K562 (cell line): ENCODE measurements around the gene STX12. TPM values are rescaled to one million over a fixed set of nuclear protein-coding genes. Genes with fewer than 3 reads are reported as not detected.

Experiments used
- CC2D1A ChIP-seq: fragments of 450-650 bp; IDR thresholded peaks from 2 replicates; pipeline ENCODE4 v1.6.1; 2017; ENCODE audit warnings: mild to moderate bottlenecking
- CCNT2 ChIP-seq: IDR thresholded peaks from 2 replicates; pipeline ENCODE4 v1.6.1; 2011; ENCODE audit warnings: borderline replicate concordance, low read depth, mild to moderate bottlenecking, moderate library complexity, mixed read lengths, low read length; ENCODE audit not compliant: insufficient read length; ENCODE audit errors: extremely low read depth
- COPS2 ChIP-seq: fragments of 450-650 bp; conservative IDR thresholded peaks from 2 replicates; pipeline ENCODE4 v1.6.1; 2016; ENCODE audit warnings: mild to moderate bottlenecking, moderate library complexity
- FOS ChIP-seq: IDR thresholded peaks from 3 replicates; pipeline ENCODE4 v1.6.1; 2011; ENCODE audit not compliant: insufficient read length; ENCODE audit errors: extremely low read depth
- GTF2F1 ChIP-seq: IDR thresholded peaks from 2 replicates; pipeline ENCODE4 v1.6.1; 2011; ENCODE audit warnings: low read depth, low read length, improper control_type of control experiment
- PYGO2 ChIP-seq: fragments of 450-650 bp; IDR thresholded peaks from 2 replicates; pipeline ENCODE4 v1.6.1; 2016; ENCODE audit warnings: mild to moderate bottlenecking, missing genetic modification characterization, moderate library complexity, missing compliant biosample characterization
- RNF2 ChIP-seq: sonication (generic); IDR thresholded peaks from 2 replicates; pipeline ENCODE4 v1.6.1; 2016
- SRSF3 ChIP-seq: fragments of 200-400 bp; formaldehyde crosslinking; IDR thresholded peaks from 2 replicates; pipeline ENCODE4 v1.6.1; 2016; ENCODE audit warnings: mild to moderate bottlenecking, low read length, moderate library complexity; ENCODE audit not compliant: insufficient read depth
- WHSC1 ChIP-seq: IDR thresholded peaks from one replicate; pipeline ENCODE4 v1.6.1; 2012; ENCODE audit warnings: low read length, control low read depth, inconsistent platforms
- ZFX ChIP-seq: sonication (generic); formaldehyde crosslinking; IDR thresholded peaks from 2 replicates; pipeline ENCODE4 v1.8.0; 2022; ENCODE audit warnings: mild to moderate bottlenecking, missing genetic modification reagents, moderate library complexity
- ZNF134 ChIP-seq: fragments of 250-450 bp; sonication (Bioruptor Pico); conservative IDR thresholded peaks from 2 replicates; pipeline ENCODE4 v1.4.0; 2020
- polyA plus RNA-seq, 8 experiments: library from polyadenylated mRNA; depleted of rRNA in 4 of 8; stranded (reverse) in 5 of 8; unstranded in 3 of 8; fragments of >200 nt; fragmentation: Nextera tagmentation in 2 of 8; fragmentation: Illumina TruSeq in 1 of 8; extraction: Ambion mirVana in 2 of 8; extraction: Trizol in 1 of 8; gene quantifications; 2 replicates each; pipeline versions ENCODE4 v1.2.1 to v1.2.3, GENCODE V29; 2011 to 2014; ENCODE audit warnings: inconsistent platforms in 1 of 8, missing spikeins in 1 of 8
- total RNA-seq, 7 experiments: library from RNA; depleted of rRNA in 6 of 7; stranded (reverse); fragments of >200 nt in 6 of 7; fragmentation: Illumina TruSeq in 2 of 7; extraction: Trizol in 2 of 7; gene quantifications; 2 replicates each; pipeline versions ENCODE4 v1.2.1 to v1.2.3, GENCODE V29; 2011 to 2021; ENCODE audit warnings: low replicate concordance in 1 of 7
- TF ChIP-seq, protein P1 (sequence below), 2 experiments: fragments of 450-650 bp in 1 of 2; sonication (generic) in 1 of 2; formaldehyde crosslinking in 1 of 2; IDR thresholded peaks; 2 replicates each; pipeline versions ENCODE4 v1.7.1 to v1.9.0; 2016 to 2022; ENCODE audit warnings: inconsistent platforms in 1 of 2, mild to moderate bottlenecking in 1 of 2, missing genetic modification reagents in 1 of 2
- TF ChIP-seq, protein P2 (sequence below): fragments of 250-450 bp; sonication (Bioruptor Pico); IDR thresholded peaks from 2 replicates; pipeline ENCODE4 v1.4.0; 2020; ENCODE audit warnings: mild to moderate bottlenecking, moderate library complexity

STX12 gene
- total and polyA plus RNA-seq, 9 of the 15 experiments (the other 6 are each of a cell fraction or from before 2014, with no cell fraction given), result 16.9 to 31.3 (median 25.7) TPM

DNA sequence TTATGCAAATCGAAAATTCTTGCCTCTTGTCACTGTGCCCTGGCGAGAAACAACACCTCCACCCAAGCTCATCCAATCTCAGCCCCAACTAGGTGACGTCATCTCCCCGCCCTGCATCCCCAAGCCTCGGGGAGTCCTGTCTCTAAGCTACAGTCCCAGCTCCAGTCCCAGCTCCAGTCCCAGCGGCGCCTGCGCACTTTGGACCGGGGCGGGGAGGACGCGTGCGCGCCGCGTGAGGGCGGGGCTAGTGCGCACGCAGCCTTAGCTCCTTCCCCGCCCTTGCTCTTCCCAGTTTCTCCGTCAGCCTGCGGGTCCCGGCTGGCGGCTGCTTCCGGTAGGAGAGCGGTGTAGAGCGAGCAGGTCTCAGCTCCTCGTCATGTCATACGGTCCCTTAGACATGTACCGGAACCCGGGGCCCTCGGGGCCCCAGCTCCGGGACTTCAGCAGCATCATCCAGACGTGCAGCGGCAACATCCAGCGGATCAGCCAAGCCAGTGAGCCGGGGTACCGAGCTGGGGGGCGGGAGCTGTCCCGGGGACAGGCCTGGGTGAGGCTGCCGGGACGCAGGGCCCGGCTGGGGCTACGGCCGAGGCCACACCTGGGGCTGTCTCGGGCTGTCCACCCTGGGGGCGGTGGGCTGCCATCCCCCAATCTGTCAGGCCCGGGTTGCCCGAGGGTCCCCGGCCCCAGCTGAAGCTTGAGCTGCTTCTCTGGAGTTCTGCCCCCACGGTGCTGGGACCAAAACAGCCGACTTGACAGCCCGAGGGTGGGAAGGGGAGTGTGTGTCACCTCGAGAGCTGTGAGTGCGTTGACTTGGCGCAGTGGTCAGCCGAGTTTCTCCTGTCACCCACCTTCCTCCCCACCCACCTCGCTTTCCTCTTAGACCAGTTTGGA is at the start of gene STX12 (continued):
- TF ChIP-seq, protein P1, sequence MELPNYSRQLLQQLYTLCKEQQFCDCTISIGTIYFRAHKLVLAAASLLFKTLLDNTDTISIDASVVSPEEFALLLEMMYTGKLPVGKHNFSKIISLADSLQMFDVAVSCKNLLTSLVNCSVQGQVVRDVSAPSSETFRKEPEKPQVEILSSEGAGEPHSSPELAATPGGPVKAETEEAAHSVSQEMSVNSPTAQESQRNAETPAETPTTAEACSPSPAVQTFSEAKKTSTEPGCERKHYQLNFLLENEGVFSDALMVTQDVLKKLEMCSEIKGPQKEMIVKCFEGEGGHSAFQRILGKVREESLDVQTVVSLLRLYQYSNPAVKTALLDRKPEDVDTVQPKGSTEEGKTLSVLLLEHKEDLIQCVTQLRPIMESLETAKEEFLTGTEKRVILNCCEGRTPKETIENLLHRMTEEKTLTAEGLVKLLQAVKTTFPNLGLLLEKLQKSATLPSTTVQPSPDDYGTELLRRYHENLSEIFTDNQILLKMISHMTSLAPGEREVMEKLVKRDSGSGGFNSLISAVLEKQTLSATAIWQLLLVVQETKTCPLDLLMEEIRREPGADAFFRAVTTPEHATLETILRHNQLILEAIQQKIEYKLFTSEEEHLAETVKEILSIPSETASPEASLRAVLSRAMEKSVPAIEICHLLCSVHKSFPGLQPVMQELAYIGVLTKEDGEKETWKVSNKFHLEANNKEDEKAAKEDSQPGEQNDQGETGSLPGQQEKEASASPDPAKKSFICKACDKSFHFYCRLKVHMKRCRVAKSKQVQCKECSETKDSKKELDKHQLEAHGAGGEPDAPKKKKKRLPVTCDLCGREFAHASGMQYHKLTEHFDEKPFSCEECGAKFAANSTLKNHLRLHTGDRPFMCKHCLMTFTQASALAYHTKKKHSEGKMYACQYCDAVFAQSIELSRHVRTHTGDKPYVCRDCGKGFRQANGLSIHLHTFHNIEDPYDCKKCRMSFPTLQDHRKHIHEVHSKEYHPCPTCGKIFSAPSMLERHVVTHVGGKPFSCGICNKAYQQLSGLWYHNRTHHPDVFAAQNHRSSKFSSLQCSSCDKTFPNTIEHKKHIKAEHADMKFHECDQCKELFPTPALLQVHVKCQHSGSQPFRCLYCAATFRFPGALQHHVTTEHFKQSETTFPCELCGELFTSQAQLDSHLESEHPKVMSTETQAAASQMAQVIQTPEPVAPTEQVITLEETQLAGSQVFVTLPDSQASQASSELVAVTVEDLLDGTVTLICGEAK (IDR thresholded peaks at IDR 0.05), result peak; percentile 80
- TF ChIP-seq, protein P1 (CRISPR knock-in tag; IDR thresholded peaks at IDR 0.05), result no peak
- TF ChIP-seq PYGO2 (tag), result no peak
- TF ChIP-seq ZFX (CRISPR knock-in tag), result peak; percentile 90
- no peak for TF ChIP-seq SRSF3
- no peak for TF ChIP-seq COPS2
- TF ChIP-seq WHSC1, result no peak
- TF ChIP-seq CCNT2, result peak; percentile 52
- TF ChIP-seq ZNF134, result no peak
- no peak for TF ChIP-seq RNF2
- TF ChIP-seq, protein P2, sequence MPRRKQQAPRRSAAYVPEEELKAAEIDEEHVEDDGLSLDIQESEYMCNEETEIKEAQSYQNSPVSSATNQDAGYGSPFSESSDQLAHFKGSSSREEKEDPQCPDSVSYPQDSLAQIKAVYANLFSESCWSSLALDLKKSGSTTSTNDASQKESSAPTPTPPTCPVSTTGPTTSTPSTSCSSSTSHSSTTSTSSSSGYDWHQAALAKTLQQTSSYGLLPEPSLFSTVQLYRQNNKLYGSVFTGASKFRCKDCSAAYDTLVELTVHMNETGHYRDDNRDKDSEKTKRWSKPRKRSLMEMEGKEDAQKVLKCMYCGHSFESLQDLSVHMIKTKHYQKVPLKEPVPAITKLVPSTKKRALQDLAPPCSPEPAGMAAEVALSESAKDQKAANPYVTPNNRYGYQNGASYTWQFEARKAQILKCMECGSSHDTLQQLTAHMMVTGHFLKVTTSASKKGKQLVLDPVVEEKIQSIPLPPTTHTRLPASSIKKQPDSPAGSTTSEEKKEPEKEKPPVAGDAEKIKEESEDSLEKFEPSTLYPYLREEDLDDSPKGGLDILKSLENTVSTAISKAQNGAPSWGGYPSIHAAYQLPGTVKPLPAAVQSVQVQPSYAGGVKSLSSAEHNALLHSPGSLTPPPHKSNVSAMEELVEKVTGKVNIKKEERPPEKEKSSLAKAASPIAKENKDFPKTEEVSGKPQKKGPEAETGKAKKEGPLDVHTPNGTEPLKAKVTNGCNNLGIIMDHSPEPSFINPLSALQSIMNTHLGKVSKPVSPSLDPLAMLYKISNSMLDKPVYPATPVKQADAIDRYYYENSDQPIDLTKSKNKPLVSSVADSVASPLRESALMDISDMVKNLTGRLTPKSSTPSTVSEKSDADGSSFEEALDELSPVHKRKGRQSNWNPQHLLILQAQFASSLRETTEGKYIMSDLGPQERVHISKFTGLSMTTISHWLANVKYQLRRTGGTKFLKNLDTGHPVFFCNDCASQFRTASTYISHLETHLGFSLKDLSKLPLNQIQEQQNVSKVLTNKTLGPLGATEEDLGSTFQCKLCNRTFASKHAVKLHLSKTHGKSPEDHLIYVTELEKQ (CRISPR knock-in tag), result no peak
- TF ChIP-seq GTF2F1, result no peak
- no peak for TF ChIP-seq CC2D1A
- no peak for TF ChIP-seq FOS
